B cell (primary cell): ENCODE measurements around the gene TENM4. TPM values are rescaled to one million over a fixed set of nuclear protein-coding genes. Genes with fewer than 3 reads are reported as not detected.

ENCODE experiments used
- ATAC-seq: fragments of 200-7000 bp; cut with Tn5 transposase; one replicate; pipeline ENCODE4 v1.10.0; 2021; ENCODE audit warnings: low read depth, mild to moderate bottlenecking, moderate number of reproducible peaks, moderate library complexity
- CTCF ChIA-PET: fragments of 350-600 bp; sonication (Branson Sonifier 250); formaldehyde crosslinking; loops from one replicate; lab custom pipeline; 2021; ENCODE audit warnings: antibody characterized with exemption, inconsistent platforms; lab: Charles Lee
- POLR2A ChIA-PET: fragments of 350-600 bp; sonication (Branson Sonifier 250); formaldehyde crosslinking; loops from one replicate; lab custom pipeline; 2021; ENCODE audit warnings: antibody characterized with exemption; lab: Charles Lee
- DNase-seq: peaks from one replicate; pipeline ENCODE4 v3.0.0; 2013
- H2AFZ ChIP-seq: 2 replicates; pipeline ENCODE4 v1.6.1; 2012; ENCODE audit warnings: mild to moderate bottlenecking, low read depth, low read length; ENCODE audit not compliant: insufficient read depth, poor library complexity, severe bottlenecking
- H3K27ac ChIP-seq, 2 donors: 1 replicate in 1 of 2; 2 replicates in 1 of 2; pipeline ENCODE4 v1.5.1; 2012 to 2013; ENCODE audit warnings: low read length in 2 of 2, mild to moderate bottlenecking in 2 of 2, moderate library complexity in 1 of 2
- H3K27me3 ChIP-seq, 4 experiments: fragments of 200-600 bp in 1 of 4; sonication (generic) in 1 of 4; replicated peaks in 1 of 4; 1 replicate in 2 of 4; 2 replicates in 2 of 4; pipeline versions ENCODE4 v1.6.1 to v1.7.0; 2013 to 2016; ENCODE audit warnings: low read length in 3 of 4, mild to moderate bottlenecking in 2 of 4, mixed read lengths in 1 of 4, moderate library complexity in 1 of 4; ENCODE audit not compliant: insufficient read depth in 4 of 4, control insufficient read depth in 3 of 4; ENCODE audit errors: control extremely low read depth in 1 of 4
- H3K36me3 ChIP-seq, 2 experiments: replicated peaks in 1 of 2; 1 replicate in 1 of 2; 2 replicates in 1 of 2; pipeline versions ENCODE4 v1.6.1 to v1.7.1; 2013; ENCODE audit warnings: low read length in 1 of 2; ENCODE audit not compliant: insufficient read depth in 2 of 2, control insufficient read depth in 1 of 2; ENCODE audit errors: control extremely low read depth in 1 of 2, extremely low read depth in 1 of 2
- H3K4me1 ChIP-seq, 2 donors: fragments of 200-600 bp in 1 of 2; sonication (generic) in 1 of 2; 1 replicate in 1 of 2; 2 replicates in 1 of 2; pipeline versions ENCODE4 v1.5.1 to v1.6.1; 2013 to 2017; ENCODE audit warnings: low read length in 2 of 2; ENCODE audit not compliant: control insufficient read depth in 2 of 2, insufficient read depth in 2 of 2
- H3K4me2 ChIP-seq: replicated peaks from 2 replicates; pipeline ENCODE3; 2012; ENCODE audit warnings: mild to moderate bottlenecking, low read depth, low read length; ENCODE audit not compliant: poor library complexity, severe bottlenecking
- H3K4me3 ChIP-seq, 5 experiments: fragments of 200-600 bp in 1 of 5; sonication (generic) in 1 of 5; 1 replicate in 3 of 5; 2 replicates in 2 of 5; pipeline versions ENCODE4 v1.5.1 to v1.7.0; 2011 to 2016; ENCODE audit warnings: low read length in 4 of 5, mild to moderate bottlenecking in 4 of 5, low read depth in 2 of 5, control low read depth in 1 of 5, moderate library complexity in 1 of 5; ENCODE audit not compliant: insufficient read depth in 1 of 5; ENCODE audit errors: control extremely low read depth in 1 of 5, extremely low read depth in 1 of 5
- H3K79me2 ChIP-seq: fragments of 200-600 bp; sonication (generic); one replicate; pipeline ENCODE4 v1.6.0; 2016; ENCODE audit warnings: low read length; ENCODE audit not compliant: control insufficient read depth, insufficient read depth
- H3K9ac ChIP-seq: fragments of 200-600 bp; sonication (generic); 2 replicates; pipeline ENCODE4 v1.6.1; 2017; ENCODE audit warnings: mild to moderate bottlenecking, low read length, moderate library complexity
- H3K9me3 ChIP-seq, 3 donors: one replicate each; pipeline versions ENCODE4 v1.6.1 to v1.7.1; 2013; ENCODE audit warnings: low read length in 2 of 3; ENCODE audit not compliant: control insufficient read depth in 2 of 3, insufficient read depth in 1 of 3; ENCODE audit errors: control extremely low read depth in 1 of 3
- H4K20me1 ChIP-seq: 2 replicates; pipeline ENCODE4 v1.6.0; 2012; ENCODE audit warnings: mild to moderate bottlenecking, low read length; ENCODE audit not compliant: insufficient read depth, control insufficient read depth, poor library complexity, severe bottlenecking
- H3K27ac Mint-ChIP-seq: one replicate; pipeline ENCODE4 v1.8.0; 2021; ENCODE audit warnings: mixed read lengths
- H3K27me3 Mint-ChIP-seq: one replicate; pipeline ENCODE4 v1.8.0; 2021; ENCODE audit warnings: mixed read lengths
- H3K4me1 Mint-ChIP-seq: one replicate; pipeline ENCODE4 v1.8.0; 2021; ENCODE audit warnings: mixed read lengths
- H3K4me3 Mint-ChIP-seq: one replicate; pipeline ENCODE4 v1.8.0; 2021; ENCODE audit warnings: mixed read lengths
- H3K9me3 Mint-ChIP-seq: one replicate; pipeline ENCODE4 v1.8.0; 2022; ENCODE audit warnings: mixed read lengths; ENCODE audit not compliant: insufficient read depth
- CTCF ChIP-seq: fragments of 200-600 bp; IDR thresholded peaks from one replicate; pipeline ENCODE4 v1.8.0; 2022; ENCODE audit warnings: antibody characterized with exemption, mild to moderate bottlenecking
- EZH2 ChIP-seq: IDR thresholded peaks from 2 replicates; pipeline ENCODE4 v1.6.1; 2012; ENCODE audit warnings: borderline replicate concordance, low read depth, mild to moderate bottlenecking, moderate library complexity, low read length; ENCODE audit not compliant: insufficient read depth, poor library complexity, severe bottlenecking
- WGBS: methylation state at CpG from one replicate; pipeline ENCODE4 v1.1.5; 2013; ENCODE audit warnings: missing lambda C conversion rate; ENCODE audit not compliant: insufficient coverage; 5-methylcytosine and 5-hydroxymethylcytosine counted together
- intact Hi-C: fragments of 100-400 bp; cut with micrococcal nuclease; formaldehyde crosslinking; loops from one replicate; pipeline ENCODE4 v1.10.0; 2022
- polyA plus RNA-seq: library from polyadenylated mRNA; depleted of rRNA; stranded (reverse); fragments of >200 nt; gene quantifications from 2 replicates; pipeline ENCODE4 v1.2.3, GENCODE V29; 2012
- total RNA-seq, 2 donors: library from RNA; stranded (reverse); fragments of 120-200 nt in 1 of 2; gene quantifications; 1 replicate in 1 of 2; 2 replicates in 1 of 2; pipeline versions ENCODE4 v1.2.3 to v1.2.4, GENCODE V29; 2013 to 2022

TENM4 gene
- total and polyA plus RNA-seq, 2 donors (not counting 1 experiment from before 2014, with no cell fraction given) = 0.09 to 5.7 TPM

GRCh38 chr11:79437278-79437980, 3.4 kb downstream of the TENM4 start:
- Histone ChIP-seq H3K4me3 (peak overlapping the region in 4 of 5 experiments; percentile 45 to 66 (median 53)), H3K9me3 (peaks cover 0 to 26% (median 0%) of the 10 kb centered on the region in 3 donors), H3K9ac (peak overlapping the region; percentile 60), H3K79me2 (no peaks in the 10 kb centered on the region), H3K27ac (no peak overlapping the region), H4K20me1 (no peaks in the 10 kb centered on the region), H2AFZ (peak overlapping the region; percentile 41), H3K36me3 (no peaks in the 10 kb centered on the region), H3K4me2 (peak overlapping the region; percentile 96), H3K27me3 (peaks cover 0 to 64% (median 54%) of the 10 kb centered on the region in 4 experiments), H3K4me1 (peaks cover 44% of the 10 kb centered on the region in 2 donors)
- WGBS = 1% methylated on average over 74 of the region's 74 CpGs
- no peak for ATAC-seq
- H3K4me1 Mint-ChIP-seq = peaks cover 40% of the 10 kb centered on the region
- H3K4me3 Mint-ChIP-seq = peak overlapping the region; percentile 88
- ChIA-PET CTCF (no interaction called here), POLR2A (no interaction called here)
- H3K27ac Mint-ChIP-seq = peak overlapping the region; percentile 53
- TF ChIP-seq EZH2 = no peak
- TF ChIP-seq CTCF = no peak
- H3K27me3 Mint-ChIP-seq = peaks cover 54% of the 10 kb centered on the region
- DNase-seq = peak; percentile 46
- H3K9me3 Mint-ChIP-seq = no peaks in the 10 kb centered on the region
- intact Hi-C loops = loop anchor here (2.0 kb wide), 1 partner anchor 31 kb away; no protein-coding TSS in a partner anchor

- 15% methylated on average over 7 of the region's 10 CpGs for WGBS
- Histone ChIP-seq H3K27me3 (peaks cover 0 to 64% (median 54%) of the 10 kb centered on the region in 4 experiments), H3K9me3 (peaks cover 0 to 26% (median 0%) of the 10 kb centered on the region in 3 donors), H3K36me3 (no peaks in the 10 kb centered on the region), H2AFZ (peak overlapping the region; percentile 41), H4K20me1 (no peaks in the 10 kb centered on the region), H3K9ac (peak overlapping the region; percentile 60), H3K4me3 (peak overlapping the region in 4 of 5 experiments; percentile 6 to 60 (median 34)), H3K4me2 (peak overlapping the region; percentile 96), H3K27ac (no peak overlapping the region), H3K79me2 (no peaks in the 10 kb centered on the region), H3K4me1 (peaks cover 43 to 44% of the 10 kb centered on the region in 2 donors)
- TF ChIP-seq EZH2 (peak; percentile 46), CTCF (no peak)
- Mint-ChIP-seq H3K27me3 (peaks cover 54% of the 10 kb centered on the region), H3K4me3 (peak overlapping the region; percentile 84), H3K27ac (peak overlapping the region; percentile 53), H3K9me3 (no peaks in the 10 kb centered on the region), H3K4me1 (peaks cover 38% of the 10 kb centered on the region)
- ChIA-PET POLR2A (no interaction called here), CTCF (interaction anchor here (0.9 kb wide), 1 partner anchor 35 kb away, joined by 4 read pairs; no protein-coding TSS in a partner anchor)
- DNase-seq (peak; percentile 51), ATAC-seq (no peak)
- intact Hi-C loops = loop anchor here (2.0 kb wide), 1 partner anchor 30 kb away; no protein-coding TSS in a partner anchor
Measured at GRCh38 chr11:79436919-79437277, 3.9 kb downstream of the TENM4 start.
